B cell (primary cell): ENCODE results near the gene GIMAP5. TPM values are rescaled to one million over a fixed set of nuclear protein-coding genes. Genes with fewer than 3 reads are reported as not detected.

ENCODE experiments used
- ATAC-seq: fragments of 200-7000 bp; cut with Tn5 transposase; one replicate; pipeline ENCODE4 v1.10.0; 2021; ENCODE audit warnings: low read depth, mild to moderate bottlenecking, moderate number of reproducible peaks, moderate library complexity
- CTCF ChIA-PET: fragments of 350-600 bp; sonication (Branson Sonifier 250); formaldehyde crosslinking; loops from one replicate; lab custom pipeline; 2021; ENCODE audit warnings: antibody characterized with exemption, inconsistent platforms; lab: Charles Lee
- POLR2A ChIA-PET: fragments of 350-600 bp; sonication (Branson Sonifier 250); formaldehyde crosslinking; loops from one replicate; lab custom pipeline; 2021; ENCODE audit warnings: antibody characterized with exemption; lab: Charles Lee
- DNase-seq: peaks from one replicate; pipeline ENCODE4 v3.0.0; 2013
- H2AFZ ChIP-seq: 2 replicates; pipeline ENCODE4 v1.6.1; 2012; ENCODE audit warnings: mild to moderate bottlenecking, low read depth, low read length; ENCODE audit not compliant: insufficient read depth, poor library complexity, severe bottlenecking
- H3K27ac ChIP-seq, 2 donors: 1 replicate in 1 of 2; 2 replicates in 1 of 2; pipeline ENCODE4 v1.5.1; 2012 to 2013; ENCODE audit warnings: low read length in 2 of 2, mild to moderate bottlenecking in 2 of 2, moderate library complexity in 1 of 2
- H3K27me3 ChIP-seq, 4 experiments: fragments of 200-600 bp in 1 of 4; sonication (generic) in 1 of 4; replicated peaks in 1 of 4; 1 replicate in 2 of 4; 2 replicates in 2 of 4; pipeline versions ENCODE4 v1.6.1 to v1.7.0; 2013 to 2016; ENCODE audit warnings: low read length in 3 of 4, mild to moderate bottlenecking in 2 of 4, mixed read lengths in 1 of 4, moderate library complexity in 1 of 4; ENCODE audit not compliant: insufficient read depth in 4 of 4, control insufficient read depth in 3 of 4; ENCODE audit errors: control extremely low read depth in 1 of 4
- H3K36me3 ChIP-seq, 2 experiments: replicated peaks in 1 of 2; 1 replicate in 1 of 2; 2 replicates in 1 of 2; pipeline versions ENCODE4 v1.6.1 to v1.7.1; 2013; ENCODE audit warnings: low read length in 1 of 2; ENCODE audit not compliant: insufficient read depth in 2 of 2, control insufficient read depth in 1 of 2; ENCODE audit errors: control extremely low read depth in 1 of 2, extremely low read depth in 1 of 2
- H3K4me1 ChIP-seq, 2 donors: fragments of 200-600 bp in 1 of 2; sonication (generic) in 1 of 2; 1 replicate in 1 of 2; 2 replicates in 1 of 2; pipeline versions ENCODE4 v1.5.1 to v1.6.1; 2013 to 2017; ENCODE audit warnings: low read length in 2 of 2; ENCODE audit not compliant: control insufficient read depth in 2 of 2, insufficient read depth in 2 of 2
- H3K4me2 ChIP-seq: replicated peaks from 2 replicates; pipeline ENCODE3; 2012; ENCODE audit warnings: mild to moderate bottlenecking, low read depth, low read length; ENCODE audit not compliant: poor library complexity, severe bottlenecking
- H3K4me3 ChIP-seq, 5 experiments: fragments of 200-600 bp in 1 of 5; sonication (generic) in 1 of 5; 1 replicate in 3 of 5; 2 replicates in 2 of 5; pipeline versions ENCODE4 v1.5.1 to v1.7.0; 2011 to 2016; ENCODE audit warnings: low read length in 4 of 5, mild to moderate bottlenecking in 4 of 5, low read depth in 2 of 5, control low read depth in 1 of 5, moderate library complexity in 1 of 5; ENCODE audit not compliant: insufficient read depth in 1 of 5; ENCODE audit errors: control extremely low read depth in 1 of 5, extremely low read depth in 1 of 5
- H3K79me2 ChIP-seq: fragments of 200-600 bp; sonication (generic); one replicate; pipeline ENCODE4 v1.6.0; 2016; ENCODE audit warnings: low read length; ENCODE audit not compliant: control insufficient read depth, insufficient read depth
- H3K9ac ChIP-seq: fragments of 200-600 bp; sonication (generic); 2 replicates; pipeline ENCODE4 v1.6.1; 2017; ENCODE audit warnings: mild to moderate bottlenecking, low read length, moderate library complexity
- H3K9me3 ChIP-seq, 3 donors: one replicate each; pipeline versions ENCODE4 v1.6.1 to v1.7.1; 2013; ENCODE audit warnings: low read length in 2 of 3; ENCODE audit not compliant: control insufficient read depth in 2 of 3, insufficient read depth in 1 of 3; ENCODE audit errors: control extremely low read depth in 1 of 3
- H4K20me1 ChIP-seq: 2 replicates; pipeline ENCODE4 v1.6.0; 2012; ENCODE audit warnings: mild to moderate bottlenecking, low read length; ENCODE audit not compliant: insufficient read depth, control insufficient read depth, poor library complexity, severe bottlenecking
- H3K27ac Mint-ChIP-seq: one replicate; pipeline ENCODE4 v1.8.0; 2021; ENCODE audit warnings: mixed read lengths
- H3K27me3 Mint-ChIP-seq: one replicate; pipeline ENCODE4 v1.8.0; 2021; ENCODE audit warnings: mixed read lengths
- H3K4me1 Mint-ChIP-seq: one replicate; pipeline ENCODE4 v1.8.0; 2021; ENCODE audit warnings: mixed read lengths
- H3K4me3 Mint-ChIP-seq: one replicate; pipeline ENCODE4 v1.8.0; 2021; ENCODE audit warnings: mixed read lengths
- H3K9me3 Mint-ChIP-seq: one replicate; pipeline ENCODE4 v1.8.0; 2022; ENCODE audit warnings: mixed read lengths; ENCODE audit not compliant: insufficient read depth
- CTCF ChIP-seq: fragments of 200-600 bp; IDR thresholded peaks from one replicate; pipeline ENCODE4 v1.8.0; 2022; ENCODE audit warnings: antibody characterized with exemption, mild to moderate bottlenecking
- EZH2 ChIP-seq: IDR thresholded peaks from 2 replicates; pipeline ENCODE4 v1.6.1; 2012; ENCODE audit warnings: borderline replicate concordance, low read depth, mild to moderate bottlenecking, moderate library complexity, low read length; ENCODE audit not compliant: insufficient read depth, poor library complexity, severe bottlenecking
- WGBS: methylation state at CpG from one replicate; pipeline ENCODE4 v1.1.5; 2013; ENCODE audit warnings: missing lambda C conversion rate; ENCODE audit not compliant: insufficient coverage; 5-methylcytosine and 5-hydroxymethylcytosine counted together
- intact Hi-C: fragments of 100-400 bp; cut with micrococcal nuclease; formaldehyde crosslinking; loops from one replicate; pipeline ENCODE4 v1.10.0; 2022
- polyA plus RNA-seq: library from polyadenylated mRNA; depleted of rRNA; stranded (reverse); fragments of >200 nt; gene quantifications from 2 replicates; pipeline ENCODE4 v1.2.3, GENCODE V29; 2012
- total RNA-seq, 2 donors: library from RNA; stranded (reverse); fragments of 120-200 nt in 1 of 2; gene quantifications; 1 replicate in 1 of 2; 2 replicates in 1 of 2; pipeline versions ENCODE4 v1.2.3 to v1.2.4, GENCODE V29; 2013 to 2022

GIMAP5 gene
- total and polyA plus RNA-seq, 2 donors (not counting 1 experiment from before 2014, with no cell fraction given): 0.27 to 0.40 TPM

GRCh38 chr7:150719960-150720891 lies 17.0 kb upstream of the GIMAP5 start:
- H3K9me3 ChIP-seq: no peaks in the 10 kb centered on the region
- H3K4me1 ChIP-seq: peaks cover 17 to 18% of the 10 kb centered on the region in 2 donors
- WGBS: 96% methylated on average over 52 of the region's 52 CpGs
- POLR2A ChIA-PET: no interaction called here
- H3K4me1 Mint-ChIP-seq: peaks cover 15% of the 10 kb centered on the region
- intact Hi-C loops: no loop called here
- no peaks in the 10 kb centered on the region for H3K27me3 Mint-ChIP-seq
- H3K27ac Mint-ChIP-seq: no peak overlapping the region
- no peak for DNase-seq
- TF ChIP-seq CTCF (no peak), EZH2 (no peak)
- no peaks in the 10 kb centered on the region for H3K27me3 ChIP-seq
- peaks cover 0 to 5% of the 10 kb centered on the region in 2 experiments for H3K36me3 ChIP-seq
- H3K9ac ChIP-seq: no peak overlapping the region
- H4K20me1 ChIP-seq: no peaks in the 10 kb centered on the region
- H3K4me3 ChIP-seq: no peak overlapping the region
- CTCF ChIA-PET: no interaction called here
- no peak overlapping the region for H3K27ac ChIP-seq
- H2AFZ ChIP-seq: no peak overlapping the region
- no peaks in the 10 kb centered on the region for H3K79me2 ChIP-seq
- H3K9me3 Mint-ChIP-seq: no peaks in the 10 kb centered on the region
- no peak overlapping the region for H3K4me3 Mint-ChIP-seq
- no peak overlapping the region for H3K4me2 ChIP-seq
- ATAC-seq: no peak

GRCh38 chr7:150721970-150722373 lies 15.2 kb upstream of the GIMAP5 start:
- no peaks in the 10 kb centered on the region for H3K9me3 Mint-ChIP-seq
- H3K27me3 Mint-ChIP-seq: peaks cover 8% of the 10 kb centered on the region
- no peak overlapping the region for H2AFZ ChIP-seq
- no peak overlapping the region for H3K27ac Mint-ChIP-seq
- H3K36me3 ChIP-seq: peaks cover 0 to 5% of the 10 kb centered on the region in 2 experiments
- TF ChIP-seq EZH2 (no peak), CTCF (no peak)
- H3K4me3 ChIP-seq: no peak overlapping the region
- no peak overlapping the region for H3K27ac ChIP-seq
- CTCF ChIA-PET: no interaction called here
- H3K27me3 ChIP-seq: no peaks in the 10 kb centered on the region
- DNase-seq (no peak), ATAC-seq (no peak)
- POLR2A ChIA-PET: no interaction called here
- 96% methylated on average over 7 of the region's 11 CpGs for WGBS
- H3K4me3 Mint-ChIP-seq: no peak overlapping the region
- no peak overlapping the region for H3K4me2 ChIP-seq
- H3K4me1 Mint-ChIP-seq: peaks cover 2% of the 10 kb centered on the region
- peaks cover 2 to 3% of the 10 kb centered on the region in 2 donors for H3K4me1 ChIP-seq
- intact Hi-C loops: no loop called here
- H3K9ac ChIP-seq: no peak overlapping the region
- no peaks in the 10 kb centered on the region for H3K9me3 ChIP-seq
- H3K79me2 ChIP-seq: no peaks in the 10 kb centered on the region
- no peaks in the 10 kb centered on the region for H4K20me1 ChIP-seq
